ENCODE measurements around the gene HS1BP3. TPM values are rescaled to one million over a fixed set of nuclear protein-coding genes. Genes with fewer than 3 reads are reported as not detected.

HS1BP3 gene
- total and polyA plus RNA-seq, 9 of the 15 experiments (the other 6 are each of a cell fraction or from before 2014, with no cell fraction given), result 0.41 to 8.3 (median 5.9) TPM

- Histone ChIP-seq H3K36me3 (ENCODE audit: control insufficient read depth, insufficient read depth, low read length) (peaks cover 11% of the 10 kb centered on the region; the same call in 2 of the 3 replicates), H3K79me2 (ENCODE audit: control insufficient read depth, insufficient read depth, low read length) (no peaks in the 10 kb centered on the region), H3K4me3 (no peak overlapping the region), H3K4me2 (ENCODE audit: insufficient read depth, low read length) (no peak overlapping the region), H3K27me3 (ENCODE audit: control insufficient read depth in 2 of 2, insufficient read depth in 2 of 2, low read length in 2 of 2) (peaks cover 3 to 13% of the 10 kb centered on the region in 2 experiments; a peak in 4 of 5 replicates), H3K9me1 (ENCODE audit: control insufficient read depth, insufficient read depth, low read length) (no peaks in the 10 kb centered on the region), H3K27ac (ENCODE audit: extremely low read depth, low read depth, low read length) (no peak overlapping the region), H2AFZ (ENCODE audit: low read depth, low read length) (no peak overlapping the region), H4K20me1 (replicated peaks; ENCODE audit: control insufficient read depth, insufficient read depth, low read length) (no peaks in the 10 kb centered on the region; the same call in 1 of the 2 replicates), H3K4me1 (replicated peaks in 1 of 2; ENCODE audit: control insufficient read depth in 2 of 2, insufficient read depth in 2 of 2, low read length in 2 of 2) (peaks cover 0 to 3% of the 10 kb centered on the region in 2 experiments; a peak in 1 of 5 replicates), H3K9ac (ENCODE audit: insufficient read depth in 1 of 2, low read depth in 2 of 2, low read length in 2 of 2) (no peak overlapping the region), H3K9me3 (replicated peaks; ENCODE audit: control insufficient read depth, insufficient read depth, low read depth, low read length) (no peaks in the 10 kb centered on the region)
- DNase-seq (ENCODE audit: extremely low read depth in 1 of 4, low spot score in 3 of 4), result no peak
- CTCF ChIA-PET (ENCODE audit: low intra/inter-chr PET ratio), result no interaction called here
- WGBS (ENCODE audit: insufficient coverage, low coverage, missing lambda C conversion rate), result 80% methylated on average over 2 of the region's 2 CpGs
- POLR2A ChIA-PET, result interaction anchor here (0.6 kb wide), 1 partner anchor 10 kb away, joined by 3 read pairs; no protein-coding TSS in a partner anchor
- TF ChIP-seq CAMTA2 (CRISPR knock-in tag; conservative IDR thresholded peaks at IDR 0.05), result no peak
- TF ChIP-seq BACH1 (tag; IDR thresholded peaks at IDR 0.05), result no peak
- TF ChIP-seq PTBP1 (IDR thresholded peaks at IDR 0.05; ENCODE audit: low read depth, low read length), result no peak
- no peak for TF ChIP-seq KLF6 (CRISPR knock-in tag; IDR thresholded peaks at IDR 0.05; ENCODE audit: borderline replicate concordance)
- no peak for TF ChIP-seq HDAC6 (IDR thresholded peaks at IDR 0.05; ENCODE audit: low read depth, low read length)
- no peak for TF ChIP-seq PCBP1 (IDR thresholded peaks at IDR 0.05; ENCODE audit: low read depth, low read length, poor library complexity, severe bottlenecking)
- TF ChIP-seq SAP30 (IDR thresholded peaks at IDR 0.05; ENCODE audit: borderline replicate concordance, insufficient read depth, low read depth, low read length, poor library complexity, severe bottlenecking), result no peak
- no peak for TF ChIP-seq EZH2 (IDR thresholded peaks at IDR 0.05; ENCODE audit: borderline replicate concordance, low read depth, low read length)
- no peak for TF ChIP-seq ASH1L (IDR thresholded peaks at IDR 0.05; ENCODE audit: borderline replicate concordance, low read depth, partially characterized antibody)
- no peak for TF ChIP-seq FOXJ3 (CRISPR knock-in tag; IDR thresholded peaks at IDR 0.05)
- TF ChIP-seq, protein P1, sequence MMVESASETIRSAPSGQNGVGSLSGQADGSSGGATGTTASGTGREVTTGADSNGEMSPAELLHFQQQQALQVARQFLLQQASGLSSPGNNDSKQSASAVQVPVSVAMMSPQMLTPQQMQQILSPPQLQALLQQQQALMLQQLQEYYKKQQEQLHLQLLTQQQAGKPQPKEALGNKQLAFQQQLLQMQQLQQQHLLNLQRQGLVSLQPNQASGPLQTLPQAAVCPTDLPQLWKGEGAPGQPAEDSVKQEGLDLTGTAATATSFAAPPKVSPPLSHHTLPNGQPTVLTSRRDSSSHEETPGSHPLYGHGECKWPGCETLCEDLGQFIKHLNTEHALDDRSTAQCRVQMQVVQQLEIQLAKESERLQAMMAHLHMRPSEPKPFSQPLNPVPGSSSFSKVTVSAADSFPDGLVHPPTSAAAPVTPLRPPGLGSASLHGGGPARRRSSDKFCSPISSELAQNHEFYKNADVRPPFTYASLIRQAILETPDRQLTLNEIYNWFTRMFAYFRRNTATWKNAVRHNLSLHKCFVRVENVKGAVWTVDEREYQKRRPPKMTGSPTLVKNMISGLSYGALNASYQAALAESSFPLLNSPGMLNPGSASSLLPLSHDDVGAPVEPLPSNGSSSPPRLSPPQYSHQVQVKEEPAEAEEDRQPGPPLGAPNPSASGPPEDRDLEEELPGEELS (CRISPR knock-in tag; IDR thresholded peaks at IDR 0.05; ENCODE audit: borderline replicate concordance), result no peak
- TF ChIP-seq EP400 (IDR thresholded peaks at IDR 0.05), result no peak
- no peak for TF ChIP-seq NR1H2 (CRISPR knock-in tag; IDR thresholded peaks at IDR 0.05)
- no peak for TF ChIP-seq ZBTB1 (CRISPR knock-in tag; IDR thresholded peaks at IDR 0.05; ENCODE audit: borderline replicate concordance, low read depth)
- no peak for TF ChIP-seq ZNF699 (CRISPR knock-in tag; IDR thresholded peaks at IDR 0.05; ENCODE audit: insufficient replicate concordance)
- no peak for TF ChIP-seq TEAD1 (CRISPR knock-in tag; IDR thresholded peaks at IDR 0.05)
- in situ Hi-C loops (cut with MboI) (no loop called here), intact Hi-C loops (cut with micrococcal nuclease) (no loop called here)
- ATAC-seq, result no peak
- BruUV-seq (replicated peaks), result no TSS peak
- no peak for FAIRE-seq
Measured at GRCh38 chr2:20678780-20679179, 27.9 kb upstream of the HS1BP3 start.
